Measurements from ENCODE around the gene ADAMTSL4.

DNA sequence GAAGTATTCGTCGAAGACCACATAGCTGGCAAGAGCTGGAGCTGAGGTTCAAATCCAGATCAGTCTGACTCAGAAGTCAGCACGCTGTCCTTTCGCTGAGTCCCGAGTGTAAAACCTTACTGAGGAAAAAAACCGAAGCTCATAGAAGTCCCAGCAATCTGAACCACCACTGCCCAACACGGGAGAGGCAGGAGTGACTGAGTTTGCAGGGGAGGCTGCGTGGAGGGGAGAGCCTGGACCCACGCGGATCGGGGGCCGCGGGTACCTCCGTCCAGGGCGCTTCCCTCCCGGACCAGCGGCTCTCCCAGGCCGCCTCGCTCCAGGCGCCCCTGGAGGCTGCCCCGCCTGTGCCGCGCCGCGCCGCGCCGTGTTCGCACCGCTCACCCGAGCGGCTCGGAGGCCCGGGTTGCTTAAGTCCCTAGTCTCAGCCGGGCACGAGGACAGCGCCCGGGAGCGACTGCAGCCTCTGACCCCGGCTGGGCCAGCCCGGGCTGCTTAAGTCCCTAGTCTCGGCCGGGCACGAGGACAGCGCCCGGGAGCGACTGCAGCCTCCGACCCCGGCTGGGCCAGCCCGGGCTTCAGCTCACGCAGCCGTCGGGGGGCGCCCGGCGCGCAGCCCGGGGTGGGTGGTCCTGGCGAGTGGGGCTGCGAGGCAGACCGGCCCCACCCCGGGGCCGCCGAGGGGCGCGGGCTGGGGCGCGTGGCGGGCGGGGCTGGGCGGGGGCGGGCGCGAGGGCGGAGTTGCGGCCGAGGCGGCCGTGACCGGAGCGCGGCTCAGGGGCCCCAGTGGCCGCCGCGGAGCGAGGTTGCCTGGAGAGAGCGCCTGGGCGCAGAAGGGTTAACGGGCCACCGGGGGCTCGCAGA, at the start of gene ADAMTSL4:
- TF ChIP-seq, protein P1, sequence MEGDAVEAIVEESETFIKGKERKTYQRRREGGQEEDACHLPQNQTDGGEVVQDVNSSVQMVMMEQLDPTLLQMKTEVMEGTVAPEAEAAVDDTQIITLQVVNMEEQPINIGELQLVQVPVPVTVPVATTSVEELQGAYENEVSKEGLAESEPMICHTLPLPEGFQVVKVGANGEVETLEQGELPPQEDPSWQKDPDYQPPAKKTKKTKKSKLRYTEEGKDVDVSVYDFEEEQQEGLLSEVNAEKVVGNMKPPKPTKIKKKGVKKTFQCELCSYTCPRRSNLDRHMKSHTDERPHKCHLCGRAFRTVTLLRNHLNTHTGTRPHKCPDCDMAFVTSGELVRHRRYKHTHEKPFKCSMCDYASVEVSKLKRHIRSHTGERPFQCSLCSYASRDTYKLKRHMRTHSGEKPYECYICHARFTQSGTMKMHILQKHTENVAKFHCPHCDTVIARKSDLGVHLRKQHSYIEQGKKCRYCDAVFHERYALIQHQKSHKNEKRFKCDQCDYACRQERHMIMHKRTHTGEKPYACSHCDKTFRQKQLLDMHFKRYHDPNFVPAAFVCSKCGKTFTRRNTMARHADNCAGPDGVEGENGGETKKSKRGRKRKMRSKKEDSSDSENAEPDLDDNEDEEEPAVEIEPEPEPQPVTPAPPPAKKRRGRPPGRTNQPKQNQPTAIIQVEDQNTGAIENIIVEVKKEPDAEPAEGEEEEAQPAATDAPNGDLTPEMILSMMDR (IDR thresholded peaks at IDR 0.05), result peak in 3 of 6 experiments; percentile 10 to 22 (median 16)
- peak in 1 of 2 donors; percentile 53 for TF ChIP-seq POLR2A (IDR thresholded peaks at IDR 0.05)
